ENCODE results near the gene ZNF774. TPM values are rescaled to one million over a fixed set of nuclear protein-coding genes. Genes with fewer than 3 reads are reported as not detected.
"Not testable (repeated sequence)": the region's sequence is repeated elsewhere in the genome, so short reads cannot be mapped to it uniquely, and the experiment has no call there.

Gene ZNF774
- total and polyA plus RNA-seq, 10 of the 15 experiments (the other 5 are each of a cell fraction or from before 2014, with no cell fraction given), result 0.35 to 2.5 (median 1.7) TPM

- H2AFZ ChIP-seq (ENCODE audit: control insufficient read depth, low read depth, low read length); H3K9me3 ChIP-seq (replicated peaks; ENCODE audit: control insufficient read depth, insufficient read depth, low read length); H3K27ac ChIP-seq (ENCODE audit: control insufficient read depth, insufficient read depth); RAD21 ChIA-PET (ENCODE audit: unreplicated experiment); ATAC-seq; H3K9ac ChIP-seq (ENCODE audit: control insufficient read depth, insufficient read depth, low read length); H3K79me2 ChIP-seq (ENCODE audit: control insufficient read depth, insufficient read depth, low read length); H4K20me1 ChIP-seq (ENCODE audit: control insufficient read depth, insufficient read depth); BruUV-seq (replicated peaks); intact Hi-C loops (cut with micrococcal nuclease; ENCODE audit: unreplicated experiment); POLR2A ChIA-PET; H3K36me3 ChIP-seq (ENCODE audit: control insufficient read depth in 2 of 2, insufficient read depth in 2 of 2, low read length in 1 of 2); H3K4me1 ChIP-seq (ENCODE audit: control insufficient read depth, insufficient read depth, low read length); FAIRE-seq; H3K27me3 ChIP-seq (replicated peaks in 1 of 2; ENCODE audit: control insufficient read depth in 2 of 2, insufficient read depth in 2 of 2, low read length in 1 of 2); H3K4me2 ChIP-seq (ENCODE audit: control insufficient read depth, insufficient read depth); DNase-seq (ENCODE audit: low read depth, low spot score); H3K4me3 ChIP-seq: not testable (repeated sequence)
- WGBS (ENCODE audit: insufficient coverage, insufficient replicate concordance, low lambda C conversion rate, missing lambda C conversion rate), result 83% methylated on average over 1 of the region's 1 CpG
- ChIA-PET CTCF (interaction anchor here (1.3 kb wide), 1 partner anchor 216 kb away, joined by 3 read pairs; no protein-coding TSS in a partner anchor), SMC1A (ENCODE audit: uncharacterized antibody, unreplicated experiment) (interaction anchor here (0.7 to 1.1 kb wide), 2 partner anchors 10 to 13 kb away, joined by 3 to 4 read pairs; no protein-coding TSS in a partner anchor)
- in situ Hi-C loops (cut with MboI), result loop anchor here (25.0 kb wide), 1 partner anchor 890 kb away; no protein-coding TSS in a partner anchor
Observed at GRCh38 chr15:90347431-90348065, 4.5 kb upstream of the ZNF774 start.

GRCh38 chr15:90348456-90348855 lies 3.6 kb upstream of the ZNF774 start:
- no peaks in the 10 kb centered on the region for H3K36me3 ChIP-seq (ENCODE audit: control insufficient read depth in 2 of 2, insufficient read depth in 2 of 2, low read length in 1 of 2)
- ChIA-PET RAD21 (ENCODE audit: unreplicated experiment) (no interaction called here), SMC1A (ENCODE audit: uncharacterized antibody, unreplicated experiment) (no interaction called here), POLR2A (no interaction called here), CTCF (interaction anchor here (1.3 kb wide), 1 partner anchor 215 kb away, joined by 3 read pairs; no protein-coding TSS in a partner anchor)
- H2AFZ ChIP-seq (ENCODE audit: control insufficient read depth, low read depth, low read length), result no peak overlapping the region
- intact Hi-C loops (cut with micrococcal nuclease; ENCODE audit: unreplicated experiment), result no loop called here
- FAIRE-seq (no peak), DNase-seq (ENCODE audit: low read depth, low spot score) (no peak), ATAC-seq (no peak)
- H3K27me3 ChIP-seq (replicated peaks in 1 of 2; ENCODE audit: control insufficient read depth in 2 of 2, insufficient read depth in 2 of 2, low read length in 1 of 2), result no peaks in the 10 kb centered on the region
- no peaks in the 10 kb centered on the region for H3K79me2 ChIP-seq (ENCODE audit: control insufficient read depth, insufficient read depth, low read length)
- no TSS peak for BruUV-seq (replicated peaks)
- no peak overlapping the region for H3K27ac ChIP-seq (ENCODE audit: control insufficient read depth, insufficient read depth)
- H3K4me2 ChIP-seq (ENCODE audit: control insufficient read depth, insufficient read depth), result no peak overlapping the region
- no peaks in the 10 kb centered on the region for H3K9me3 ChIP-seq (replicated peaks; ENCODE audit: control insufficient read depth, insufficient read depth, low read length)
- no peaks in the 10 kb centered on the region for H4K20me1 ChIP-seq (ENCODE audit: control insufficient read depth, insufficient read depth)
- H3K4me3 ChIP-seq, result no peak overlapping the region
- in situ Hi-C loops (cut with MboI), result loop anchor here (25.0 kb wide), 1 partner anchor 889 kb away; no protein-coding TSS in a partner anchor
- no peak overlapping the region for H3K9ac ChIP-seq (ENCODE audit: control insufficient read depth, insufficient read depth, low read length)
- 73% methylated on average over 6 of the region's 6 CpGs for WGBS (ENCODE audit: insufficient coverage, insufficient replicate concordance, low lambda C conversion rate, missing lambda C conversion rate)
- peaks cover 4% of the 10 kb centered on the region; the same call in 1 of the 2 replicates for H3K4me1 ChIP-seq (ENCODE audit: control insufficient read depth, insufficient read depth, low read length)
- TF ChIP-seq GATAD2B (conservative IDR thresholded peaks at IDR 0.05; ENCODE audit: low read depth) (no peak), PBX3 (IDR thresholded peaks at IDR 0.05; ENCODE audit: insufficient replicate concordance, low read depth, low read length) (no peak), RB1 (IDR thresholded peaks at IDR 0.05; ENCODE audit: borderline replicate concordance) (no peak), ZBED1 (IDR thresholded peaks at IDR 0.05; ENCODE audit: borderline replicate concordance) (no peak), PAX8 (IDR thresholded peaks at IDR 0.05) (no peak), BHLHE40 (IDR thresholded peaks at IDR 0.05; ENCODE audit: borderline replicate concordance in 1 of 2, low read depth in 2 of 2, low read length in 1 of 2) (no peak), MTA3 (IDR thresholded peaks at IDR 0.05; ENCODE audit: borderline replicate concordance, low read length) (no peak), HDAC2 (IDR thresholded peaks at IDR 0.05) (no peak), MYB (IDR thresholded peaks at IDR 0.05; ENCODE audit: borderline replicate concordance, low read depth, low read length) (no peak), STAT3 (IDR thresholded peaks at IDR 0.05; ENCODE audit: low read depth, low read length) (no peak), POLR2AphosphoS5 (IDR thresholded peaks at IDR 0.05; ENCODE audit: low read length) (no peak), POLR2A (IDR thresholded peaks at IDR 0.05; ENCODE audit: low read depth, low read length) (no peak), CEBPZ (IDR thresholded peaks at IDR 0.05; ENCODE audit: low read depth, low read length) (no peak), MXI1 (IDR thresholded peaks at IDR 0.05; ENCODE audit: low read depth, low read length) (no peak)
